ENCODE data around the gene CHIC1.

DNA sequence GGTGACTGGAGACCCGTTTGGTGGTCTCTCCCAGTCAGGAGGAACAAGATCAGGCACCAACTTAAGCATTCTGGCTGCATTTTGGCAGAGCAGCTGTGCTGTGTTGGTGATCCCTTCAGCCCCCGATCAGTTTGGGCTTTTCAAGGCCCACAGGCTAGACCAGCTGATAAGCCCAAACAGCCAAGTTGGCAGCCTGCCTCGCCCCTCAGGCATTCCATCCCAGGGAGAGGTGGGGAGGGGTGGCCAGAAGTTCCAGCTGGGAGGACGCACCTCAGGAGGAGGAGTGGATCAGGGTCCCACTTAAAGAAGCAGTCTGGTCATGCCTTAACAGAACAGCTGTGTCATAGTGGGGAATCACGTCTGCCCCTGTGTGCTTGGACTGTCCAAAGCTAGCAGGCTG is 105.8 kb downstream of the CHIC1 start:
- TF ChIP-seq, protein P1, sequence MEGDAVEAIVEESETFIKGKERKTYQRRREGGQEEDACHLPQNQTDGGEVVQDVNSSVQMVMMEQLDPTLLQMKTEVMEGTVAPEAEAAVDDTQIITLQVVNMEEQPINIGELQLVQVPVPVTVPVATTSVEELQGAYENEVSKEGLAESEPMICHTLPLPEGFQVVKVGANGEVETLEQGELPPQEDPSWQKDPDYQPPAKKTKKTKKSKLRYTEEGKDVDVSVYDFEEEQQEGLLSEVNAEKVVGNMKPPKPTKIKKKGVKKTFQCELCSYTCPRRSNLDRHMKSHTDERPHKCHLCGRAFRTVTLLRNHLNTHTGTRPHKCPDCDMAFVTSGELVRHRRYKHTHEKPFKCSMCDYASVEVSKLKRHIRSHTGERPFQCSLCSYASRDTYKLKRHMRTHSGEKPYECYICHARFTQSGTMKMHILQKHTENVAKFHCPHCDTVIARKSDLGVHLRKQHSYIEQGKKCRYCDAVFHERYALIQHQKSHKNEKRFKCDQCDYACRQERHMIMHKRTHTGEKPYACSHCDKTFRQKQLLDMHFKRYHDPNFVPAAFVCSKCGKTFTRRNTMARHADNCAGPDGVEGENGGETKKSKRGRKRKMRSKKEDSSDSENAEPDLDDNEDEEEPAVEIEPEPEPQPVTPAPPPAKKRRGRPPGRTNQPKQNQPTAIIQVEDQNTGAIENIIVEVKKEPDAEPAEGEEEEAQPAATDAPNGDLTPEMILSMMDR (IDR thresholded peaks at IDR 0.05), result no peak
- no peak for TF ChIP-seq EZH2 (IDR thresholded peaks at IDR 0.05; ENCODE audit: borderline replicate concordance, insufficient read depth, low read depth, low read length, poor library complexity, severe bottlenecking)

All from B cell (primary cell).